ENCODE measurements around the gene VWCE. TPM values are rescaled to one million over a fixed set of nuclear protein-coding genes. Genes with fewer than 3 reads are reported as not detected.

The VWCE gene
- total RNA-seq, 1 experiment from 2014 or later, result 20.6 TPM

- Histone ChIP-seq H2BK12ac (ENCODE audit: insufficient read length, low read depth, low read length) (no peak overlapping the region), H2BK15ac (ENCODE audit: low read depth, low read length) (no peak overlapping the region), H3K9me3 (ENCODE audit: control insufficient read depth, low read depth, low read length) (no peaks in the 10 kb centered on the region), H3K23ac (ENCODE audit: insufficient read length, low read depth, low read length) (no peak overlapping the region), H3K4me1 (ENCODE audit: insufficient read depth, low read length) (no peaks in the 10 kb centered on the region), H3K18ac (ENCODE audit: insufficient read length, low read depth, low read length) (no peak overlapping the region), H3K23me2 (ENCODE audit: insufficient read length, low read depth, low read length, poor library complexity, severe bottlenecking) (no peaks in the 10 kb centered on the region), H2BK120ac (ENCODE audit: low read depth, low read length, poor library complexity, severe bottlenecking) (no peak overlapping the region), H2BK20ac (ENCODE audit: low read depth, low read length, poor library complexity, severe bottlenecking) (no peak overlapping the region), H4K8ac (replicated peaks; ENCODE audit: insufficient read length, low read depth, low read length) (no peak overlapping the region), H3T11ph (ENCODE audit: low read length) (no peak overlapping the region), H2AK5ac (ENCODE audit: insufficient read length, low read length) (no peak overlapping the region), H3K27me3 (ENCODE audit: insufficient read depth, low read length) (no peaks in the 10 kb centered on the region), H3K56ac (ENCODE audit: insufficient read length, low read depth, low read length) (no peak overlapping the region), H3K4me2 (ENCODE audit: insufficient read depth, insufficient read length, low read length) (no peak overlapping the region), H3K79me2 (ENCODE audit: insufficient read depth, low read length) (no peaks in the 10 kb centered on the region), H2AFZ (ENCODE audit: low read length) (no peak overlapping the region), H3K79me1 (ENCODE audit: insufficient read depth, low read depth, low read length, poor library complexity, severe bottlenecking) (no peaks in the 10 kb centered on the region), H3K9ac (ENCODE audit: extremely low read depth, insufficient read length, low read length) (no peak overlapping the region), H3K4ac (ENCODE audit: low read depth, low read length) (no peak overlapping the region), H4K20me1 (ENCODE audit: control insufficient read depth, insufficient read depth, insufficient read length) (no peaks in the 10 kb centered on the region), H4K91ac (ENCODE audit: insufficient read length, low read depth, low read length) (no peak overlapping the region), H4K5ac (ENCODE audit: insufficient read length, low read depth, low read length) (no peak overlapping the region), H3K27ac (ENCODE audit: insufficient read length, low read depth, low read length) (no peak overlapping the region), H3K14ac (ENCODE audit: insufficient read depth, low read length) (no peak overlapping the region), H2BK5ac (ENCODE audit: insufficient read length, low read length) (no peak overlapping the region)
- Mint-ChIP-seq H3K27ac (no peak overlapping the region; a peak in 1 of 7 replicates), H3K27me3 (ENCODE audit: low read depth) (no peaks in the 10 kb centered on the region), H3K4me3 (no peak overlapping the region), H3K9me3 (no peaks in the 10 kb centered on the region), H3K4me1 (no peaks in the 10 kb centered on the region), H3K36me3 (ENCODE audit: insufficient read depth in 1 of 3, low read depth in 3 of 3) (peaks cover 40 to 73% (median 70%) of the 10 kb centered on the region in 3 experiments; a peak in 6 of 7 replicates)
- DNase-seq, result no peak
- WGBS (ENCODE audit: extremely low coverage, insufficient read length, low lambda C conversion rate), result no CpG with 5 or more reads among the region's 2 CpGs
- TF ChIP-seq, protein P1, sequence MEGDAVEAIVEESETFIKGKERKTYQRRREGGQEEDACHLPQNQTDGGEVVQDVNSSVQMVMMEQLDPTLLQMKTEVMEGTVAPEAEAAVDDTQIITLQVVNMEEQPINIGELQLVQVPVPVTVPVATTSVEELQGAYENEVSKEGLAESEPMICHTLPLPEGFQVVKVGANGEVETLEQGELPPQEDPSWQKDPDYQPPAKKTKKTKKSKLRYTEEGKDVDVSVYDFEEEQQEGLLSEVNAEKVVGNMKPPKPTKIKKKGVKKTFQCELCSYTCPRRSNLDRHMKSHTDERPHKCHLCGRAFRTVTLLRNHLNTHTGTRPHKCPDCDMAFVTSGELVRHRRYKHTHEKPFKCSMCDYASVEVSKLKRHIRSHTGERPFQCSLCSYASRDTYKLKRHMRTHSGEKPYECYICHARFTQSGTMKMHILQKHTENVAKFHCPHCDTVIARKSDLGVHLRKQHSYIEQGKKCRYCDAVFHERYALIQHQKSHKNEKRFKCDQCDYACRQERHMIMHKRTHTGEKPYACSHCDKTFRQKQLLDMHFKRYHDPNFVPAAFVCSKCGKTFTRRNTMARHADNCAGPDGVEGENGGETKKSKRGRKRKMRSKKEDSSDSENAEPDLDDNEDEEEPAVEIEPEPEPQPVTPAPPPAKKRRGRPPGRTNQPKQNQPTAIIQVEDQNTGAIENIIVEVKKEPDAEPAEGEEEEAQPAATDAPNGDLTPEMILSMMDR (conservative IDR thresholded peaks at IDR 0.05), result no peak
Measured at GRCh38 chr11:61315260-61315659, 20.1 kb upstream of the VWCE start.

All from H9 (cell line).